GM19438 (cell line): ENCODE measurements around the gene PTGER3.
"Not testable (repeated sequence)": the region's sequence is repeated elsewhere in the genome, so short reads cannot be mapped to it uniquely, and the experiment has no call there.

Experiments used
- ATAC-seq: cut with Tn5 transposase; IDR thresholded peaks from one replicate; pipeline ENCODE4 v1.9.1; 2021; ENCODE audit warnings: low read depth; ENCODE audit not compliant: unreplicated experiment

The PTGER3 gene

GRCh38 chr1:71015745-71016144, 31.9 kb downstream of the PTGER3 start:
- ATAC-seq, result no peak

DNA sequence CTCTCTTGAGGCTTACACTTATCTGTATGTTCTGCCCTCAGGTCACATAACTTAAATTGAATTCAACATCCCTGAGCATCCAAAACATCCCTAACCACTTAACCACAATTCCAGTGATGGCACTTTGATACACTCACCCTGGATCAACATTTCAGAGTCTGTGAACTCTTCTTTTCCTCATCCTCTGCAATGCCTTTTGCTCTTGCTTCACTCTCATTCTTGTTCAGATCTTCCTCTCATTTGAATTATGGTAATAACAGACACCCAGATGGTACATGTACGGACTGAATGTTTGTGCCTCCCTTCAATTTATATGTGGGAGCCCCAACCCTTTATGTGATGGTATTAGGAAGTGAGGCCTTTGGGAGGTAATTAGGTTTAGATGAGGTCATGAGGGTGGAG, 33.4 kb downstream of the PTGER3 start:
- no peak for ATAC-seq

DNA sequence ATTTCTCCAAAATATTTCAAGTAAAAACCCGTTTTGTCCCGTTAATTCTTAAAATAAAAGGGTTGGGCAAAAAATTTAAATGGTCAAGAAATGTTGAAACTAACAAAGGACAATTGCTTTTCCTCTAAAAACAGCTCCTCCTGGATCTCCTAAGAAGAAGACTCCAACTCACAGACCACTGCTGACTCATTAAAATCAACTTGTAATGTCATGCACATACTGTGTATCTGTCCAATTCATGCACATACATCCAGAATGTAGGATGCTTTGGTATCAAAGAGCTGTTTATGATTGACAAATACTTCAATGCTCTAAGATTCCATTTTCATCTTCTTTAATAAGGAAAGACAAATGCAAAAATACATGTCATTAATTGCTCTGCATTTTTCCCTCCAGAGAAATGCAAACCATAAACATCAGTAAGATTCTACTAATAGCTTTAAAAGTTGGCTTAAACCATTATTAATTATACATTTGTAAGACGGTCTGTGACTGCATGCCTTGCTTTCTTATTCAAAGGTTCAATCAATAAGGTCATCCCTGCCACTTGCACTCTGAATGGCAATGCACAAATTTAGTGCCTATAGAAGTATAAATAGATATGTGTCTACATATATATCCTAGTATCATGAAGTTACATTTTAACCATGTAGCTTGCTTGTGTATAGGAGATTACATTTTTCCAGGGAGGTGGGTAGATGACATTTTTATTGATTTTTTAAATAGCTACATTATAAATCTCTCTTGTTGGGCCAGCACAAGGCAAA, 44.7 kb downstream of the PTGER3 start:
- ATAC-seq, result no peak

DNA sequence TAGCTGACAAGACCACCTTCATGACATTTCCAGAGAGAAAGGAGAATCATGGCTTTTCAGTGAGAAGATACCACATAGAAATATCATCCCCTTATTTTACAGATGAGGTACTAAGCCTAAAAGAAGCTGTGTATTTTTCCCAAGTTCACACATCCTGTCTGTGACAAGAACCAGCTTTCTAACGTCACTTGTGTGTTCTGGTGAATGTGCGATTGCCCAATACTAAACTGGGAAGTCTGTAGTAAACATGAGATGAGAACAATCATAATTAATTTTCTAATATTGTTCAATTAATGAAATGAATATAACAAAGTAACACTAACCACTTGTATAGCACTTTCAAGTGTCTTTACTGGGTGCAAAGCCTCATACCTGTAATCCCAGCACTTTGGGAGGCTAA, 46.0 kb downstream of the PTGER3 start:
- no peak for ATAC-seq

- ATAC-seq, result no peak
These were observed 49.8 kb downstream of the PTGER3 start for GRCh38 chr1:70997793-70998192.

DNA sequence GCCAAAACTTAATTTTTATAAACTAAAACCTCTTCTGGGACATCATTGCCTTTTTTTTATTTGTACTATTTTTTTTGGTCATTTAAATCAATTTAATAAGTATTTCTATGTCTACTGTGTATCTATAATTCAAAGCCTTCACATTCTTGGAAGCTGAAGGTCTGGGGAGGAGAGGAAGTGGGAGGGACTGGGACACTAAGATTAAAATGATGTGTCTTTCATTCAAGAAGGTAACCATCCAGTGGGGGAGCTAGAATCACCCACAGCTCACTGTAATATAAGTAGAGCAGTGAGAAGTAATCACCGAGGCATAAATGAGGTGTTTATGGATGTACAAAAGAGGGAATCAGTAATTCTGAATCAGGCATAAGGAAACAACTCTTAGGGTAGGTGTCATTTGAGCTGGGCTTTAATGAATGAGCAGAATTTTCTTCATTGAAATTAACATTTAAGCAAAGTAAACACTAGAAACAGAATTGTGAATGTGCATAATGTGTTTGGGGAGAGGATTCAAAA, 52.8 kb downstream of the PTGER3 start:
- no peak for ATAC-seq

DNA sequence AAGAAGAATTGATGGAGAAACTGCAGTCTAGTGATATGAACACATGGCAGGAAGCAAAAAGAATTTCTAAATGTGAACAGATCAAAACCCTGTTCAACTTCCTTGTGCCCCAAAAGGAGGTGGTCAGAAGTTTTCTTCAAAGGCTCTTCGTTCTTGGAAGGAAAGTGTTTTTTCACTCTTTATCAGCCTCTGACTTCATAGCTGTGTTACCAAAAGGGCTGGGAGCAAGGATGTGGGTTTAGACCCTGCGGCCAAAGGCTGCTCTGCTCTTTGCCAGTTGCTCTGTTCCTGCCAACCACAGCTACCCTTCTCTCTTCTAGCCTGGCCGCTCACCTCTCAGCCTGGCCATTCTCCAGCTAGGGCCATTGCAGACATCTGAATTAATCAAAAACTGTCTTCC, 53.8 kb downstream of the PTGER3 start:
- ATAC-seq, result no peak

- ATAC-seq, result no peak
These were observed 55.1 kb downstream of the PTGER3 start for GRCh38 chr1:70992521-70992920.

- no peak for ATAC-seq
These were observed 57.0 kb downstream of the PTGER3 start for GRCh38 chr1:70990469-70991253.

DNA sequence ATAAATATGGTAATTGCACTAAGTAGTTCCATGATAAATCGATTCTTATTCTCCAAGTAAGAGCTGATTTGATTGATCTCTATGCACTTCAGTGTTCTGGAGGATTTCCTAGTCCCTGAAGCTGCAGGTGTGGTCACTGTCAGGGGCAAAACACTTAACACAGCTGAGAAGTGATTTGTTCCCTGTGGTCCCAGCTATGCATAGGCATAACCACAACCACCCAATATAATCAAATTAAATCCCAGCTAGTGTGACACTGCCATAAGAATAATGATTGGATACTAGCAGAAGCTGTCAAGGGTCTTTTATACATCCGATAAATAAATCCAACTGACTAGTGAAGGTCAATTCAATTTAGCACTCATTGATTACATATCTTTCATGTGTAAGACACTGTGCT, 60.1 kb downstream of the PTGER3 start:
- ATAC-seq, result no peak

- not testable (repeated sequence) for ATAC-seq
These were observed 61.8 kb downstream of the PTGER3 start for GRCh38 chr1:70985776-70986225.

- ATAC-seq, result not testable (repeated sequence)
These were observed 62.3 kb downstream of the PTGER3 start for GRCh38 chr1:70985278-70985677.

DNA sequence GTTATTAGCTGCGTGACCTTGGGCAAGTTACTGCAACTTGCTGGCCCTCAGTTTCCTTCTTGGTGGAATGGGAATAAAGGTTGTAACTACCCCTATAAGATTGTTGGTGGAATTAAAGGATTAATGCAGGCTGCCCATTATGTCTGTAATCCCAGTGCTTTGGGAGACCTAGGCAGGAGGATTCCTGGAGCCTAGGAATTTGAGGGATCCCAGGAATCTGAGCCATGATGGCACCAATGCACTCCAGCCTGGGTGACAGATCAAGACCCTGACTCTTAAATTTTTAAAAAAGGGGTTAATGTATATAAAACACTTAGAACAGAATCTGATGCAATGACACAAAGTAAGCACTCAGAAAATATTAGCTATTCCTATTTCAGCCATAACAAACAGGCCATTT, 67.3 kb downstream of the PTGER3 start:
- no peak for ATAC-seq

DNA sequence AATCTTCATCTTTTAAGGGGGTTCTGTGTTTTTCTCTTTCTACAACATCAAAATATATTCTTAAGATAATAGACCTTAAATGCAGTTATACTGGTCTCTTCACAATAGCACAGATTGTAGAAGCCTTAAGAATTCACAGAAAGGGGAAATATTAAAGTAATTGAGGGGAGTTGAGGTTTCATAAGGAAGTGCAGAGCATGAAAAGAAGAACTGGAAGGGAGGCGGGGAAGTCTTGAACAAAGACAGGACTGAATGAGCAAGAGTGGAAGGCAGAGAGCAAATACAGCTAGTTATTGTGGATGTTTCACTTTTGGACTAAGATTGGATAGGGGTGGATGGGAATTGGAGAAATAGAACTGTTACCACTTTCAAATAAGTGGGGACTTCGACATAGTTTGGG, 67.7 kb downstream of the PTGER3 start:
- ATAC-seq, result no peak

- ATAC-seq, result no peak
These were observed 68.3 kb downstream of the PTGER3 start for GRCh38 chr1:70979313-70979712.

- no peak for ATAC-seq
These were observed 69.0 kb downstream of the PTGER3 start for GRCh38 chr1:70978623-70979022.

DNA sequence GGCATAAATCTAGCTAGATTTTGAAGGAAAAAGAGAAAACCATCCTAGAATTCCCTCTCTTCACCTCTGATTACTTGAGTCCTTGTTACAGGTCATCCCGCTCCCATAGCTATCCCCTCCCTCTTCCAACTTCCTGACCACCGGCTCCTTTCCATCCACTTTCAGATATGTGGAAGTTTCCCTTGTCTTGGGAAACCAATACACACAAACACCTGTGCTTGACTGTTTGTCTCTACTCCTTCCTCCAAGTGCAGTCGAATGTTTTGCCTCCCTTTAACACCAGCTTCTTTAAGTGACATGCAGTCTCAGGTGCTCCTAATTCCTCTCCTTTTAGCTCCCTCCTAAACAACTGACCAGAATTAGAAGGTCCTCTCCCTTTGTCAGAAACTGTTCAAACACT, 70.0 kb downstream of the PTGER3 start:
- no peak for ATAC-seq

DNA sequence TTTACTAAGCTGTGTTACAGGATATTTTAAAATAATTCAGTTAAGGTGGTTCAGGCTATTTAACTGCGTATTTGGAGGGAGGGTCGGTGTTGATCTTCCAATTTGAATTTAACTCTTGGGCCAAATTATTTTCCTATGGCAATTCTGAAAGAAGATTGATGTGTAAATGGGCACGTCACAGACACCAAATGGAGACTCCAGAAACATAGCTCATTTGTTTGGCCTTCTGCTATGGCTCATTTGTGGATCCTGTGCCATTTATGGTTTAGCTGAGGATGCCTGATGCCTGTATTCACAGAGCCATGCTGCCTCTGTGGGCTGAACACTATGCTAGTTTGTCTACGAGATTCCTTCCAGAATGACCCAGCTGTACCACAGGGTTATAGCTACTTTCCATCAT, 70.6 kb downstream of the PTGER3 start:
- ATAC-seq, result no peak

GRCh38 chr1:70973754-70974153, 73.9 kb downstream of the PTGER3 start:
- ATAC-seq, result no peak

DNA sequence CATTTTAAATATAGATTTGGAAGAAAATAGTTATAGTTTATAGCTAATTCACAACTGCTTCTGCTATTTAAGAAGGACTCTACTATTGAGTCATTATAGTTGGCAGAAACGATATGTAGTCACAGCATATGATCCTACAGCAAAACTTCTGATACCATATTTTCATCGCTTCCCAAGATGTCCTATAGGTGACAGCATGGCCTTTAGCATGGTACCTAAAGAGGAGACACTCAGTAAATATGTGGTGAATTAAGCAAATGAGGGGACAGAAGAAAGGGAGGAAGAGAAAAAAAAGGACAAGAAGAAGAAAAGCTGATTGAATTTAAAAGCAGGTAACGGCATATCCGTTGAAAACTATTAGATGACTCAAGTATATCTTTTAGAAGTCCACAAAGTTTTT, 77.2 kb downstream of the PTGER3 start:
- ATAC-seq, result no peak

DNA sequence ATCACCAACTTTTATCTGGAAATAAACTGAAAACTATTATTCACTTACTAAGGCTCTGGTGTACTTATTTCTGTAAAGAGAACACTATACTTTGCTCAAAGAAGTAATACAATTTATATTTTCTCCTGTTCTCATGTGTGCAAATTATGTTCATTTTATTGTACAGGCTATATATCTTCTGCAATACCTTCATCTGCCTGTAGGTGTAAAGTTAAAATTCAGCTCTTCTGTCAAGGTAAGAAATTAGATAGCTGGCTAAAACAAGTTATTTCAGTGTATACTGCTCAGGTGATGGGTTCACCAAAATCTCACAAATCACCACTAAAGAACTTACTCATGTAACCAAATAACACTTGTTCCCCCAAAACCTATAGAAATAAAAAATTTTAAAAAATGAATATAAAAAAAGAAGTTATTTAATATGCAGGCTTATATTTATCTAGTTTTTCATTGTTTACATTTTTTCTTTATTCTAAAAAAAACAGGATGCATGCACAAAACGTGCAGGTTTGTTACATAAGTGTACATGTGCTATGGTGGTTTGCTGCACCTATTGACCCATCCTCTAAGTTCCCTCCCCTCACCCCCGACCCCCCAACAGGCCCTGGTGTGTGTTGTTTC, 81.5 kb downstream of the PTGER3 start:
- peak; percentile 72 for ATAC-seq
